H1 (cell line): ENCODE measurements around the gene ASXL3. TPM values are rescaled to one million over a fixed set of nuclear protein-coding genes. Genes with fewer than 3 reads are reported as not detected.

Experiments used
- ASH2L ChIP-seq: fragments of 200-600, 300-600 bp; sonication (generic); IDR thresholded peaks from one replicate; pipeline ENCODE4 v1.7.1; 2017; ENCODE audit warnings: low read length
- ATF2 ChIP-seq: IDR thresholded peaks from 2 replicates; pipeline ENCODE4 v1.6.1; 2012; ENCODE audit warnings: low read length, inconsistent platforms
- CEBPB ChIP-seq: IDR thresholded peaks from 2 replicates; pipeline ENCODE4 v1.6.1; 2012; ENCODE audit warnings: low read depth, low read length
- CHD7 ChIP-seq: fragments of 300-600 bp; sonication (generic); IDR thresholded peaks from 2 replicates; pipeline ENCODE4 v1.7.1; 2012; ENCODE audit warnings: low read length, moderate library complexity, mild to moderate bottlenecking, inconsistent platforms; ENCODE audit not compliant: insufficient replicate concordance
- JUND ChIP-seq: IDR thresholded peaks from 2 replicates; pipeline ENCODE4 v1.6.1; 2011; ENCODE audit warnings: mild to moderate bottlenecking, improper control_type of control experiment, low read length
- SP1 ChIP-seq: IDR thresholded peaks from 2 replicates; pipeline ENCODE4 v1.6.1; 2011; ENCODE audit warnings: low read depth, low read length
- SP2 ChIP-seq: IDR thresholded peaks from 2 replicates; pipeline ENCODE4 v1.6.1; 2012; ENCODE audit warnings: mild to moderate bottlenecking, low read length, inconsistent platforms
- SP4 ChIP-seq: IDR thresholded peaks from 2 replicates; pipeline ENCODE4 v1.6.1; 2012; ENCODE audit warnings: low read length, inconsistent platforms
- SRF ChIP-seq: IDR thresholded peaks from 2 replicates; pipeline ENCODE4 v1.6.1; 2011; ENCODE audit warnings: mild to moderate bottlenecking, low read depth, low read length, moderate library complexity
- TAF1 ChIP-seq: IDR thresholded peaks from 2 replicates; pipeline ENCODE4 v1.6.1; 2011; ENCODE audit warnings: mild to moderate bottlenecking, low read depth, low read length
- TBP ChIP-seq: IDR thresholded peaks from 2 replicates; pipeline ENCODE4 v1.6.1; 2011; ENCODE audit warnings: low read depth, low read length, improper control_type of control experiment
- polyA plus RNA-seq, 7 experiments: library from polyadenylated mRNA; depleted of rRNA in 3 of 7; stranded (reverse) in 5 of 7; unstranded in 2 of 7; fragments of >200 nt in 5 of 7; fragments of 200-250 nt in 2 of 7; gene quantifications; 1 replicate in 5 of 7; 2 replicates in 1 of 7; 4 replicates in 1 of 7; pipeline versions ENCODE4 v1.2.1 to v1.2.3, GENCODE V29; 2011 to 2013; ENCODE audit warnings: missing spikeins in 2 of 7, mixed read lengths in 2 of 7
- total RNA-seq: library from RNA; stranded (reverse); fragmentation: NEBNext Ultra II Directional; extraction: Animal tissue kit (Norgen Biotek cat#: 25700); gene quantifications from 2 replicates; pipeline ENCODE4 v1.2.1, GENCODE V29; 2021

ASXL3 gene
- total and polyA plus RNA-seq, 2 of the 8 experiments (the other 6 are each of a cell fraction or from before 2014, with no cell fraction given) = 0.08 to 1.3 TPM

- no peak for TF ChIP-seq CHD7
- no peak for TF ChIP-seq SP1
- no peak for TF ChIP-seq CEBPB
- TF ChIP-seq TAF1 = no peak
- no peak for TF ChIP-seq ASH2L
- TF ChIP-seq SP4 = no peak
- no peak for TF ChIP-seq TBP
- TF ChIP-seq SP2 = no peak
- TF ChIP-seq SRF = no peak
- no peak for TF ChIP-seq JUND
- no peak for TF ChIP-seq ATF2
These were observed 92.0 kb downstream of the ASXL3 start (continued) for GRCh38 chr18:33670029-33670428.
